ENCODE data around the gene CUL7.

DNA sequence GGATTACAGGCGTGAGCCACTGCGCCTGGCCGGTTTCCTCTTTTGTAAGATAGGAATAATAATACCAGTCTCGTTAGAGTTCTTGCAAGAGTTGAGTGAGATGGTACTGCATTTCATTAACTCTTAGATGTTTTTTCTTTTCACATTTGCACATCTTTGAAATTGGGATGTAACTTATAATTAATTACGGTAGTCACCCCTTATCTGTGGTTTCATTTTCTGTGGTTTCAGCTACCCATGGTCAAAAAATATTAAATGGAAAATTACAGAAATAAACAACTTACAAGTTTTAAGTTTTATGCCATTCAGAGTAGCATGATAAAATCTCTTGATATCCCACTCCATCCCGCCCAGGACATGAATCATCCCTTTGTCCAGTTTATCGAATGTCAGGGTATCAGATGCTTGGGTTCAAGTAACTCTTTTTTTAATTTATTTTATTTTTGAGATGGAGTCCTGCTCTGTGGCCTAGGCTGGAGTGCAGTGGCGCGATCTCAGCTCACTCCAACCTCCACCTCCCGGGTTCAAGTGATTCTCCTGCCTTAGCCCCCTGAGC is 37.9 kb upstream of the CUL7 start:
- TF ChIP-seq, protein P1, sequence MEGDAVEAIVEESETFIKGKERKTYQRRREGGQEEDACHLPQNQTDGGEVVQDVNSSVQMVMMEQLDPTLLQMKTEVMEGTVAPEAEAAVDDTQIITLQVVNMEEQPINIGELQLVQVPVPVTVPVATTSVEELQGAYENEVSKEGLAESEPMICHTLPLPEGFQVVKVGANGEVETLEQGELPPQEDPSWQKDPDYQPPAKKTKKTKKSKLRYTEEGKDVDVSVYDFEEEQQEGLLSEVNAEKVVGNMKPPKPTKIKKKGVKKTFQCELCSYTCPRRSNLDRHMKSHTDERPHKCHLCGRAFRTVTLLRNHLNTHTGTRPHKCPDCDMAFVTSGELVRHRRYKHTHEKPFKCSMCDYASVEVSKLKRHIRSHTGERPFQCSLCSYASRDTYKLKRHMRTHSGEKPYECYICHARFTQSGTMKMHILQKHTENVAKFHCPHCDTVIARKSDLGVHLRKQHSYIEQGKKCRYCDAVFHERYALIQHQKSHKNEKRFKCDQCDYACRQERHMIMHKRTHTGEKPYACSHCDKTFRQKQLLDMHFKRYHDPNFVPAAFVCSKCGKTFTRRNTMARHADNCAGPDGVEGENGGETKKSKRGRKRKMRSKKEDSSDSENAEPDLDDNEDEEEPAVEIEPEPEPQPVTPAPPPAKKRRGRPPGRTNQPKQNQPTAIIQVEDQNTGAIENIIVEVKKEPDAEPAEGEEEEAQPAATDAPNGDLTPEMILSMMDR (IDR thresholded peaks at IDR 0.05) = no peak
- TF ChIP-seq POLR2A (IDR thresholded peaks at IDR 0.05) = no peak

All from thyroid gland (tissue), 4 donors.